Left forelimb (tissue), 1 donor: ENCODE measurements around the gene NRGN.

Experiments
- DNase-seq: peaks from one replicate; pipeline ENCODE4 v3.0.0-alpha.2; 2018; ENCODE audit warnings: low spot score

NRGN gene

DNA sequence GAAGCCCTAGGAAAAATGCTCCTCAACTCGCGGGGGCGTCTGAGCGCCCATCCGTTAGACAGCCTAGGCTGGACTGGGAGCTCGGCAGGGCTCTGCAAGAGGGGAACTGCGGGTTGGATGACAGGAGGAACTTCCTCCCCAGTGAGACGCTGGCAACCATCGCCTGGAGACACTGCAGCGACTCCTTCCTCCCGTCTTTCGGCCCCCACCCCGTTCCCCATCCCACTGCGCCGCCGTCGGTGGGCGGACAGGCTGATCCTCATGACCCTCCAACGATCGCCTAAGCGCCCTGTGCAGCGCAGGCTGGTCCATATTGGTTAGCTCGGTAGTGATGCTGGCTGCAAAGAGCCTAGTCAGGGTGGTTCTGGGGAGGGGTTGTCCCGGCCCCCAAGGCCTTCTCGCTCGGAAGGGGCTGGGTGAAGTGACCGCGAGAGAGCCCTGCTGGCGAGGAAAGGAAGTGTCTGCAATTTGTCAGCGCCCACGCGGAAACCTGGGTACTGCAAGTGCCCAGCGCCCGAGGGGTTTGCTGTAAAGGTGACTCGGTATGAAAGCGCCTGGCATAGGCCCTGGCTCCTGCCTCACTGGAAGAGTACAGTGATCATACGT is 638 bp downstream of the NRGN start:
- no peak for DNase-seq

DNA sequence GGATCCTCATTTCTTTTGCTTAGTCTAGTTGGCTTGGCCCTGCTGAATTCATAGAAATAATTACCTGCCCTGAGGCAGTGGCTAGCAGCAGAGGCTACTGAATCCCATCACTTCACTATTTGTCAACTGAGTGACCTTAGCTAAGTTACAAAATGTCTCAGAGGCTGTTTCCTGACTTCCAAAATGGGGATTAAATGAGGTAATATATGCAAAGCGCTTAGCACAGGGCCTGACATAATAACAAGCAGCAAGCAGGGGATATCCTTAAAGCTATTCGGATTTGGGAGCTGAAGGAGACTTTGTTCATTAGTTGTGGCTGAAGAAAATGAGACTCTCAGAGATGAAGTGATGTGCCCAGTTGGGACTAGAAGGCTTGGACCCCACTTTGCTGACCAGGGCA is 2.8 kb downstream of the NRGN start:
- DNase-seq = no peak

DNA sequence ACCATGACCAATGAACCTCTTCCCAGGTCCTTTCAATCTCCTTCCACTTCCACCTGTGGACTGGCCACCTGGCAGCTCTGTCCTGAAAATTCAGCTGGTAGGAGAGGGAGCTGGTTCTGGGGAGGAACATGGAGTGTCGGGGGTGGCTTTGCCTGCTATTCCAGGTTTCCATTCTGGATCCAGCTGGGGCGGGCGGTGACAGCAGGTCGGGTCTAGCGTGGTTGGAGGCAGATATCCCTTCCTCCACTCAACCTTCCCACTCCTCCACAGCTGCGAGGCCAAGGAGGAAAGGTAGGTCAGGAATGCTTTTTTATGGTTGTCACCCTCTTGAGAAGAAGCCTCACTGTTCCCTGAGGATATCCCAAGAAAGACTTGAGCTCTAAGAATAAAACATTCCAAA is 3.3 kb downstream of the NRGN start:
- DNase-seq = no peak

DNA sequence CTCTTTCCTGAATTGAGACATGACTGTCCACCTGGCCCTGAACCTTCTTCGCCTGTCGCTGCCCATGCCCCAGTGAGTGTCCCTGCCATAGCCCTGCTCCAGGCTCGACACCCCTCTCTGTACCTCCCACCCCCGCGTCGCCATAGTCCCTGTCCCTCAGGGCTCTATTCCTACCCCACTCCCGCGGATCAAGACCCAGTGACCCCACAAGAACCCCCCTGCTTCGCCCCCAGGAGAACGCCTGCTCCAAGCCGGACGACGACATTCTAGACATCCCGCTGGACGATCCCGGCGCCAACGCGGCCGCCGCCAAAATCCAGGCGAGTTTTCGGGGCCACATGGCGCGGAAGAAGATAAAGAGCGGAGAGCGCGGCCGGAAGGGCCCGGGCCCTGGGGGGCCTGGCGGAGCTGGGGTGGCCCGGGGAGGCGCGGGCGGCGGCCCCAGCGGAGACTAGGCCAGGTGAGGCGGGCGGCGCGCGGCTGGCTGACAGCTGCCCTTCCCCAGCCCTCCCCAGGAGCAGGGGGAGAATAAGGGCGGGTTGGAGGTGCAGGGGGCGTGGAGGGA is 5.6 kb downstream of the NRGN start:
- DNase-seq = no peak

DNA sequence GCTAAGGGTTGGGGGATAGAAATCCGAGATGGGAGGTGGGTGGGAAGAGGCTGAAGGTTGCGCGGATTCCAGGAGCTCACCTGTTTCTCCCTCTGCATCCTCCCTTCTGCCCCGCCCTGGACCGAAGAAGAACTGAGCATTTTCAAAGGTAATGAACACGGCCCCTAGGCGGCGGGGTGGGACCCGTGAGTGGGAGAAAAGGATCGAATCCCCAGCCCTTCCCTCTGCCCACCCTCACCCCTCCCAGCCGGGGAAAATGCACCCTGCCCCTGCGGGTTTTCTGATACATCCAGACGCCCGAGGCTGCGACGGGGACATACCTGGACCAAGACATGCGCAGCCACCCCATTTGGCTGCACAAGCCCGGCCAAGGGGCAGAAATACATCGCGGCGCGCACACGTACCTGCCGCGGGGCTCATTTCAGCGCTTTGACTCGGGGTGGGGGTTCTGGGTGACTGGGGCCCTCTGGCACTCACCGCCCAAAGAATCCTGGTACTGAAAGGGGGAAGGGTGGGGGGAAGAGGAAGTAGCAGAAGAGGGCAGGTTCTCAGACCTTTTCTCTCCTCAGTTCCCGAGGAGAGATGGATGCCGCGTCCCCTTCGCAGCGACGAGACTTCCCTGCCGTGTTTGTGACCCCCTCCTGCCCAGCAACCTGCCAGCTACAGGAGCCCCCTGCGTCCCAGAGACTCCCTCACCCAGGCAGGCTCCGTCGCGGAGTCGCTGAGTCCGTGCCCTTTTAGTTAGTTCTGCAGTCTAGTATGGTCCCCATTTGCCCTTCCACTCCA is 6.3 kb downstream of the NRGN start:
- no peak for DNase-seq

DNA sequence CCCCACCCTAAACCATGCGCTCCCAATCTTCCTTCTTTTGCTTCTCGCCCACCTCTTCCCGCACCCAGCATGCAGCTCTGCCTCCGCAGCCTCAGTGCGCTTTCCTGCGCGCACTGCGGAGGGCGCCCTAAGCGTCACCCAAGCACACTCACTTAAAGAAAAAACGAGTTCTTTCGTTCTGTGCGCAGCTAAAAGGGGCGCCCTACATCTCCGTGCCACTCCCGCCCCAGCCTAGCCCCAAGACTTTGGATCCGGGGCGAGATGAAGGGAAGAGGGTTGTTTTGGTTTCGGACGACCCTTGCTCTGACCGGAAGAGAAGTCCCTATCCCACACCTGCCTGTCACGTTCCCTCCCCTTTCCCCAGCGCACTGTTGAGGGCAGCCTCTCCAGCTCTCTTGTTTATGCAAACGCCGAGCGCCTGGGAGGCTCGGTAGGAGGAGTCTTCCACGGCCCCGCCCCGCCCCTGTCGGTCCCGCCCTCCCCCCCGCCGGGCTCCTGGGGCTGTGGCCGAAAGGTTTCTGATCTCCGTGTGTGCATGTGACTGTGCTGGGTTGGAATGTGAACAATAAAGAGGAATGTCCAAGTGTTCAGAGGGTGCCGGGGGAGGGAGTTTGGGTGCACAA is 7.0 kb downstream of the NRGN start:
- no peak for DNase-seq

DNA sequence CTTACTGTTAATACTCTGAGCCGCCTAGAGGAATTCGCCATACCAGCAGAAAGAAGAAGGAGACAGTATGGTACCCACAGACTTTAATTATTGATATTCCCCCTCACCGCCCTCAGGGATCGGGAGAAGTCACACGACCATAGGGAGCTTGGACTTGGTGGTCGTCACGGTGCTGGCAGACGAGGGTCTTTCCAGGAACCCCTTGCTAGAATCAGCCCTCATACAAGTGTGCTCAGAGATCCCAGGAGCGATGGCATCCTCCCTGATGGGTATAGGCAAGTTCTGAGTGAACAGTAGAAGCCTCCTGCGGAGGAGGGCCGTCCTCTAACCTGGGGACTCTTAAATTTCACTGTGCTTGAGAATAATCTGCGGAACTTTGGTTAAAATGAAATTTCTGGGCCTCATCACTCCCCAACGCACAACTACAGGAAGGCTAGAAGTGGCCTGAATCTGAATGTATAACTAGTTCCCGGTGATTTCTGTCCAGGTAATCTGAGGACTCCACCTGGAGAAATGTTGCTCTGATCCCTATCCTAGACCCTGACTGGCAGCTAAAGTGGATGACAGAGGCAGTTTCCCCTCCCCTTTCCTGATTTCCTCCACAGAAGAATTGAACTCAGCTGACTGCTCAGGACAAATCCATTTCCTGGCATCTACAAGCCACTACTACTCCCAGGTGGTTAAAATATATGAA is 7.8 kb downstream of the NRGN start:
- DNase-seq = no peak

DNA sequence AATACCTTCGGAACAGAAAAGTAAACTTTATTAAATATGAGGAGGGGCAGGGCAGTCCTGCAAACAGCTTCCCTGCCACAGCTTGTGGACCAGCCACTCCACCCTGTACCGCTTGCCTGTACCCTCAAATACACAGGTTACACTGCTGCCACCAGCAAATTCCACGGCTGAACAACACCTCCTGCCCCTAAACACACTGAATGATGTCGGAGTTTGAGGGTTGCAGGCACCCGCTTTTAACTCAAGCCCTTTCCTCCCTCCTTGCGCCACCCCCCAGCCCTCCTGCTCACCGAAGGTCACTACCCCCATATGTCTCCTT is 8.3 kb downstream of the NRGN start:
- DNase-seq = no peak

DNA sequence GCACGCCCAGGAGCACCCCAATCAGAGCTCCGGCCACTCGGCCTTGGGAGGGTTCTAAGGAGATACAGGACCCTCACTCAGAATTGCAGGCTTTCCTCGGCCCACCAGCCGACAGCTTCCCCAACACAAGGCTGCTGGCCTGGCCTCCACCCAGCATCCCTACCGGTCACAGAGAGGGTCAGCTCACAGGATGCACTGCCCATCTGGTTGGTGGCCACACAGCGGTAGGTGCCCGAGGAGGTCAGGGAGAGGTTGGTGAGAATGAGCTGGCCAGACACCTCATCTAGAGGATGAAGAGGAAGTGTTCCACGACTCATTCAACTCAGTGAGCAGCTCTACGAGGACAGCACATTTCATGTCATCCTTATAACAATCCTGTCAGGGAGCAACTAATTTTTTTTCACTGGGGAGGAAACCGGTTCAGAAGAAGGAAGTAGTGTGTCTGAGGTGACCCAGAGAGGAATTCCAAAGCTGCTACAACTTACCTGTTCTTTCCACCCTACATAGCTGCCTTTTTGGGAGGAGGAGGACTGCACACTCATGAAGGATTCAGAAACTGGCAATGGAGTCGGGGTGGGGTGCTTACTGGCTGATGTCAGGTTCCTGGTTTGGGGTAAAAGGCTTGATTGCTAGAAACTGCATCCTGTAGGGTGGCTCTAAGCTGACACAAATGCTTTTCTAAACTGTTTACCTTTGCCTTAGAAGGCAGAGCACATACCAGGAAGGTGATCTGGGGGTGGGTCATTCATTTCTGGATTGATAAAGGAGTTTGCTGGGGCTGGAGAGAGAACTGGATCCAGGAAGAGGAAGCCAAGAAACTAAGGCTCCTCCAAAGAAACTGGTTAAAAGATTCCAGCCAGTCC is 9.0 kb downstream of the NRGN start:
- no peak for DNase-seq

DNA sequence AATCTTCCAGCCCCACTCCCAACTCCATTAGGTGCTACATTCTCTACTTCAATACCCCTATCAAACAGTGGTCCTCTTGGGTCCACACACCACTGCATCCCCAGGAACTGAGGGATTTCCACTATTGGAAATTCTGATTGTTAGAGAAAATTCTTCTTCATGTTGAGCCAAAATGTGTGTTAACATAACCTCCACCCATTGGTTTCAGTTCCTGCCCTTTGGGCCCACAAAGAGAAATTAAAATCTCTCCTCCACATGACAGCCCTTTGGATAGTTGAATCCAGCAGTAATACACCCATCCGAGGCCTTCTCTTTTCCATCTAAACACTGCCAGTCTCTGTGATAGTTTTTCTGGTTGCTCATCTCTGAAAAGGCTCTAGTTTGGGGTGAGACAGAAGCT is 10.2 kb downstream of the NRGN start:
- no peak for DNase-seq

DNA sequence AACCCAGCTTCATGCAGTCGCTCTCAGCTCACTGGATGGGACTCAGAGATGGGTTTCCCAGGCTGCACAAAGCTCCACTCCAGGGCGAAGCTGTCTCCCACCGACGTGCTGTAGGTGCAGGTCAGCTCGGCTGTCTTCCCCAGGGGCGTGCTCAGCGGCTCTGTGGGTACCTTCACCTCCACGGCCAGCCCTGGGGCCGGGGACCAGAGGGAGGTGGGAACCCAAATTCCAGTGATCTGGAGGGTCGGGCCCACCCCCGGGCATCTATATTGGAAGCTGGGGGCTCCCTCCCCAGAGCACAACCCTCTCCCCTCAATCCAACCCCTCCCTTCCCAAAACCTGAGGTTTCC is 11.6 kb downstream of the NRGN start:
- no peak for DNase-seq

DNA sequence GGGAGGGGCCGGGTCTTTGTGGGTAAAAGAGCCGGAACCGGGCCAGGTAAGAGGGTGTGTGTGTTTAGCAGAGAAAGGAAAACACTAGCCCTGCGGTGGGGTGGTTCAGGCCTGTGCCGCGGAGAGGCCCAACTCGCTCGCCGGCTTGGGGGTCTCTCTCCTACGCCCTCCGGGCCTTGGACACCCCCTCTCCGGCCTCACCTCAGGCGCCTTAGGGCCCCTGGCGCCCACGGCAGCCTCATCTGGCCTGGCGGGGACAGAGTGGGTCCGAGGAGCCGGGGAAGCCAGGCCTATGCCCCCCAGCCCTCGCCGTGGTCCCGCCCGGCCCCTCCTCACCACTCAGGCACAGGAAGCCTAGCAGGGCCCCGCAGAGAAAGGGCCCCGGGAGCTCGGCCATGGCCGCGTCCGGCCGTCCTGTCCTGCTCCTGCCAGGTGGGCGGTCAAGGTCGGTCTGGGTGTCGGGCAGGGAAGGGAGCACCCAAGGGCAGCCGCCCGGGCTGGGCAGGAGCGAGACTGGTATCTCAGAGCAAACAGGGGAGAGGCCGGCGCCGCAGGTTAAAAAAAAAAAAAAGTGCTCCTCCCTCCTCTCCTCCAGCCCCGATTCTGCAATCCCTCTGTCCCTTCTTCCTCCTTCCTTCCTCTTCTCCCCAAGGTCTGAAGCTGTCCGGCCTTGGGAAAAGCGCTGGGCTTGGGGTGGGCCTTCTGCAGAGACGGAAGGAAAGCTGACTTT is 12.2 kb downstream of the NRGN start, which contains the start of gene VSIG2:
TSS of gene VSIG2 (minus strand) at position 515 of the 730 bp plus-strand sequence. CDS start at position 397, 118 bp downstream.
- no peak for DNase-seq

DNA sequence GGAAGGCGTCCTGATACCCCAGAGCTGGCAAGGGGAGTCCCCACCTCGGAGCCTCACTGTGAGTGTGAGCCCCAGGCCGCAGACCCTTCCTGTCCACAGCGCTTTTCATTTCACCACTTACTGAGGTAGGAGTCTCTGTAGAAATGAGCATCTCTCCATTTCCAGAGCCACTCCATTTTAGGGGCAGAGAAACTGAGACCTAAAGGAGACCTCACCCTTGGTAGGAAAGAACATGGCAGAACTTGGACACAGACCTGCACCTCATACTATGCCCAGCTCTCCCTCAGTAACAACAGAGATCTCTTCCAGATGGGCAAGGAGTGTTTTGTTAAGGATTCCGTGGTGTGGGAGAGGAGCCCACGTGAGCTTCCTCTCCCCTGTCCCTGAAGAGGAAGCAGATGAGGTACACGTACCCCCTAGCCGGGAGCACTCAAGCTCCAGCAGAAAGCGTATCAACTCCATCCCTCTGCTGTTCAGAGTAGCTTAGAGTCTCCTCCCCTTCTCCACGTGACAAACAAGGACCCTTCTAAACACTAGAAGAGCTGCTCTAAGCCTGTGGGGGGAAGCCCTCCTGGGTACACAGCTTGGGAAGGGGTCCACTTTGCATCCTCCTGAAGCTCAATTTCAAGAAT is 12.8 kb downstream of the NRGN start:
- DNase-seq = no peak

DNA sequence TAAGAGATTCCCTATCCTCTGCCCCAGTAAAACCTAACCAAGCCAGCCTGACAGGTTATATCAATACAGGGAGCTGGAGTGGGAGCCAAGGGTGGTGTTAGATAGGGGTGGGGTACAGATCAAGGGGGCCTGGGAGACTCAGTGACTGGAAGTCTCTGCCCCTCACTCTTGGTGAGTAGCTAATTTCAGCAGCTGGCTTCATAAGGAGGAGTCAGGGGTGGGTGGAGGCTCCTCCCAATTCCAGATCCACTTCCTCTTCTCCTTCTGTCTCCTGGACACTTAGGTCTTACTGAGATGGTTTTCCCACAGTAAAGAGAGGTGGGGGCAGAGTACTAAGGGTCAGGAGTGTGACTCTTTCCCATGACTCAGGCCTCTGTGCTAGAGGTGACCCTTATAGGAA is 13.5 kb downstream of the NRGN start:
- DNase-seq = no peak

DNA sequence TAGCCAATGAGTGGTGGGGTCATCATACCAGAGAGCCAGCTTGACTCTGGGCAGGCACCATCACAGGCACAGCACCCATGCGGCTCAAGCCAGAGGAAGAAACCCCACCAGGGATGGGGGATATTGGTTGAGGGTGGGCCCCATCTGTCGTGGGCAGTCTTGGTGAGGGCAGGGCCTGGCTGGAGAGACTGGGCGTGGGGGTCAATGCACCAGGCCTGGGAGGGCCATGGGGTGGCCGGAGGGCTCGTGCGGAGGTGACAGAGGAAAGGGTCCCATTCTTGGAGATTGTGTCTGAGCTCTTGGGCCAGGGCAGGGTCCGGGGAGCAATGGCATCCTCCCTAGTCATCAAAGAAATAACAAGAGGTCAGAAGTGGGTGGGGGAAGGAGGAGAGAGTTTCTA is 13.9 kb downstream of the NRGN start:
- no peak for DNase-seq

DNA sequence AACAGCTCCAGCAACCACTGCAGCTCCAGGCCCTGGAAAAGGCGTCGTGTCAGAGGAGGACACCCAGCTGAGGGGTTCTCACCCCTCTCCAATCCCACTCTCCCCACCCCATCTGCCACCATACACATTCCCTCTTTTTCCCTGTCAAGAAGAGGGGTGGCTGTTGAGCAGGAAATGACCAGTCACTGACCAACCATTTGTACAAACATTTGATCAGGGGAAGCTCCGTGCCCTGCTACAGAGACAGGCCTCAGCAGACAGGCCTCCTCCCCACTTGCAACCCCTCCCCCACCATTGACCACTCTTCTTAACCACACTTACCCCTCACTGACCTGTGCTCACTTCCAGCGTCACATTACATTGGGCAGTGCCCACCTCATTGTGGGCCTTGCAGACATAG is 14.6 kb downstream of the NRGN start:
- DNase-seq = no peak

DNA sequence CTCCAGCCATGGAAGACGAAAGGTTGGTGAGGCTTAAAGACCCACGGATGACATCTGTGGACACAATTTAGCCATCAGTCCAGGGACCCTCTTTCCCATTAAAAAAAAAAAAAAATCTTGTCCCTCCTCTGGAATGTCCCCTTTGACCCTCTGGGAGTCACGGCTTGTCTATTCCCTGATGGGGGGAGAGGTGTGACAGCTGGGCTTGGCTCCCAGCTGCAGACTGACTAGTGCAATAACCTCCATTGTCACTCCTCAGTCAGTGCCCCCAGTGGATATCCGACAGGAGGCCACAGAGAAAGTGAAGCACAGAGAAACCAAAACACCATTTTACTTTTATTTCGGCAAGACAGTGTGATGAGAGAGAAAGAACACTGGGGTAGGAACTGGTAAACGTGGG is 15.0 kb downstream of the NRGN start:
- no peak for DNase-seq

DNA sequence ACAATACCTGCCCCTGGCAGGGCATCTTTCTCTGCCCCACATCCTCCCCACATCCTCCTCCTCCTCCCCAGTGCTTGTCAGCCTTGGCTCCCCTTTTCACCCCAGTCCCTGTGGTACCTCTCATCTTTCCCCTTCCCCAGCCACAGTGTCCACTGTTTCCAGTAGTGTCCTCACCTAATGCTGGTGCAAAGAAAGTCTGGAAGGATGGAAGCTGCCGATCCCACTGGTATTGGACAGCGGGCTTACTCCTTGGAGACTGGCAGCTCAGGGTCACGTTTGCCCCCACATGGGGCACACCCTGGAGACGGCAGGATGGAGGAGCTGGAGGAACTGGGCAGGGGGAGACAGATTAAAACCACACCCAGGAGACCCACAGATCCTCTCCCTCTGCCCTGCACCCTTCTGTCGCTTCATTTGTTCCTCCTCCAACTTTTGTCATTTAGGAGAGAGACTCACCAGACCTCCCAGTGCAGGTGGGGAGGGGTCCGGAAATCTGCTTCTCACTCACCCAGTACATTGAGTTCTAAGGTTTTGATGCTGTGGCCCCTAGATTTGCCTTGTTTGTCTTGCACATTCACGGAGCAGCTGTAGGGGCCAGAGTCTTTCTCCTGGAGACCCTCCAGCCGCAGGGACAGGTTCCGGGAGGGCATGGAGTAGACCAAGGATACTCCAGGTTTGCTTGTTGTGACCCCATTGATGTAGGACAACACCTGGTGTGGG is 16.5 kb downstream of the NRGN start:
- no peak for DNase-seq

DNA sequence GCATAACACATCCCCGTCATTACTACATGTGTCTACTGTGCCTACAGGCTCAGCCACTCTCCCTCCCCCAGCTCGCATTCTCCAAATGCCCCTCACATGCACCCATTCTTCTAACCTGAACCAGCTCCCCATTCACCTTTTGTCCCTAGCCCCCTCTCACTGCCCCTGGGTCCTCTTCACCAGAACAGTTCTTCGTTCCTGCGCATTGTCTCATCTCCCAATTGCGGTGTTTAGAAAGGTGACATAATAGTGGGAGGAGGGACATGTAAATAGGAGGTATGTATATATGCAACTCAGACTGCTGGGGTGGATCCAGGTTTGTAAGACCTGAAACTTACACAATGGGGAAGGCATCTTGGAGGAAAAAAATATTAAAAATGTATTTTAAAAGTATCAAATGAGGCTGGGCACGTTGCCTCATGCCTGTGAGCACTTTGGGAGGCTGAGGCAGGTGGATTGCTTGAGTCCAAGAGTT is 17.0 kb downstream of the NRGN start:
- DNase-seq = no peak

DNA sequence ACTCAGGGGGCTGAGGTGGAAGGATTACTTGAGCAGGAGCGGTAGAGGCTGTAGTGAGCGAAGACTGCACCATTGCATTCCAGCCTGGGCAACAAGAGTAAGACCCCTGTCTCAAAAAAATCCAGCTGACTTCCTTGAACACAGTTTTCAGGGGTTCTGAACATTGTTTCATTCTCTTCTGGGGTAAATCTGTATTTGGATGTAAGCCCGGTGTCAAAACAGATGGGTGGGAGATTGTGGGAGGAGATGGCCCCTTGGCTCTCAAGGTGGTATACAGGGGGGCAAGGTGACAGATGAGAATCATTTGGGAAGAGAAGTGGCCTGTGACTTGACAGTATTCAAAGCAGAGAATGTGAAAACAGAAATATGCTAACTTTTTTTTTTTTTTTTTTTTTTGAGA is 17.6 kb downstream of the NRGN start:
- DNase-seq = no peak
